RWPE1 (cell line): Measurements from ENCODE around the gene HMOX1.

Experiments used
- CTCF ChIA-PET: fragments of 350-600 bp; sonication (Branson Sonifier 250); formaldehyde crosslinking; extraction: SDS; loops from one replicate; lab custom pipeline; 2021; lab: Yijun Ruan, JAX
- POLR2A ChIA-PET: fragments of 400-600 bp; formaldehyde crosslinking; extraction: SDS; loops from one replicate; lab custom pipeline; 2020; ENCODE audit warnings: antibody characterized with exemption; ENCODE audit not compliant: low non-redundant PET; lab: Yijun Ruan, JAX
- DNase-seq: peaks from one replicate; pipeline ENCODE4 v3.0.0; 2012; ENCODE audit warnings: low spot score
- H3K27ac ChIP-seq: fragments of 450-650 bp; 2 replicates; pipeline ENCODE4 v1.5.1; 2017
- CTCF ChIP-seq: fragments of 450-650 bp; conservative IDR thresholded peaks from 2 replicates; pipeline ENCODE4 v1.5.1; 2017; ENCODE audit warnings: low read depth, mild to moderate bottlenecking

Gene HMOX1, protein sequence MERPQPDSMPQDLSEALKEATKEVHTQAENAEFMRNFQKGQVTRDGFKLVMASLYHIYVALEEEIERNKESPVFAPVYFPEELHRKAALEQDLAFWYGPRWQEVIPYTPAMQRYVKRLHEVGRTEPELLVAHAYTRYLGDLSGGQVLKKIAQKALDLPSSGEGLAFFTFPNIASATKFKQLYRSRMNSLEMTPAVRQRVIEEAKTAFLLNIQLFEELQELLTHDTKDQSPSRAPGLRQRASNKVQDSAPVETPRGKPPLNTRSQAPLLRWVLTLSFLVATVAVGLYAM

GRCh38 chr22:35380537-35381423 lies at the start of gene HMOX1:
TSS of gene HMOX1 (plus strand) at chr22:35381096. CDS start at chr22:35381174, 78 bp downstream.
- no peak; the same call in 1 of the 2 replicates for TF ChIP-seq CTCF
- POLR2A ChIA-PET: interaction anchor here (0.6 kb wide), 1 partner anchor 39 kb away, joined by 3 read pairs; no protein-coding TSS in a partner anchor
- H3K27ac ChIP-seq: peak within 1 kb of the TSS; percentile 73
- peak; percentile 49 for DNase-seq
- CTCF ChIA-PET: no interaction called here

- POLR2A ChIA-PET: no interaction called here
Measured at GRCh38 chr22:35332278-35332677, 48.6 kb upstream of the HMOX1 start.

GRCh38 chr22:35333220-35333619 lies 47.7 kb upstream of the HMOX1 start:
- H3K27ac ChIP-seq: no peak overlapping the region
- ChIA-PET POLR2A (no interaction called here), CTCF (no interaction called here)
- TF ChIP-seq CTCF: no peak
- DNase-seq: no peak

More at GRCh38 chr22:35332278-35332677, 48.6 kb upstream of the HMOX1 start:
- CTCF ChIA-PET: no interaction called here
- no peak overlapping the region for H3K27ac ChIP-seq
- no peak for DNase-seq
- no peak for TF ChIP-seq CTCF

DNA sequence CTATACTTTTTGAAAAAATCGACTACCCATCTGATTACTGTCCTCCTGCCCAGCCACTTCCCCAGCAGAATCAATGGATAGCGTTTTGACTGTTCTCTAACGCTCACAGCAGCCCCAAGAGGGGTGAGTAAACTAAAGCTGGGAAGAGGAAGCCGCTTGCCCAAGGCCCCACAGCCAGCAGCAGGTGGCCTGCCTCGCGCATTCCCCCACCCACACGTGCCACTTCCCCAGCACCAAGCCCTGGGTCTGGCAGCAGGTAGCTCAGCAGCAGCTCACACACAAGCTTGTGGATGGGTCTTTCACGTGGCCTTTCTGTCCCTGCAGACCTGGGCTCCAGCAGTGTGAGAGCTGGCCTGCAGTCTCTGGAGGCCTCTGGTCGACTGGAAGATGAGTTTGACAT lies 46.9 kb upstream of the HMOX1 start:
- H3K27ac ChIP-seq: no peak overlapping the region
- ChIA-PET POLR2A (no interaction called here), CTCF (no interaction called here)
- no peak for DNase-seq
- no peak for TF ChIP-seq CTCF

GRCh38 chr22:35335468-35335867 lies 45.4 kb upstream of the HMOX1 start:
- peak overlapping the region; percentile 9; the same call in 1 of the 2 replicates for H3K27ac ChIP-seq
- CTCF ChIA-PET: no interaction called here
- no peak for DNase-seq
- POLR2A ChIA-PET: no interaction called here
- TF ChIP-seq CTCF: no peak

GRCh38 chr22:35335936-35336781 lies 44.7 kb upstream of the HMOX1 start:
- ChIA-PET POLR2A (no interaction called here), CTCF (no interaction called here)

More at GRCh38 chr22:35335936-35336781, 44.7 kb upstream of the HMOX1 start:
- no peak for TF ChIP-seq CTCF
- H3K27ac ChIP-seq: peak overlapping the region; percentile 9; the same call in 1 of the 2 replicates
- DNase-seq: no peak
